OCI-LY7 (cell line): ENCODE data around the gene EIF5A2. TPM values are rescaled to one million over a fixed set of nuclear protein-coding genes. Genes with fewer than 3 reads are reported as not detected.
A peak's percentile ranks its signal among the peaks of the same experiment; 100 is the strongest.

Source experiments
- BruUV-seq: library from RNA; stranded (reverse); fragments of 400-500 nt; replicated peaks from 2 replicates; lab custom pipeline; 2021; lab: Mats Ljungman, UMichigan
- CTCF ChIA-PET: fragments of 300-600 bp; sonication (Branson Sonifier 250); formaldehyde crosslinking; loops from one replicate; lab custom pipeline; 2022; ENCODE audit warnings: antibody characterized with exemption; ENCODE audit not compliant: unreplicated experiment; lab: Charles Lee
- POLR2A ChIA-PET: fragments of 300-600 bp; sonication (Branson Sonifier 250); formaldehyde crosslinking; loops from one replicate; lab custom pipeline; 2022; ENCODE audit warnings: antibody characterized with exemption; lab: Charles Lee
- DNase-seq: peaks from one replicate; pipeline ENCODE4 v3.0.0-alpha.2; 2015; ENCODE audit warnings: low spot score
- H2AFZ ChIP-seq: fragments of 200-600 bp; sonication (generic), shearing (Covaris generic); 2 replicates; pipeline ENCODE4 v1.6.1; 2014; ENCODE audit warnings: mild to moderate bottlenecking, antibody characterized with exemption, low read length, moderate library complexity
- H3K27ac ChIP-seq: fragments of 200-600 bp; sonication (generic); 2 replicates; pipeline ENCODE4 v1.5.1; 2014; ENCODE audit warnings: mixed run types, low read depth, mild to moderate bottlenecking, moderate library complexity, low read length, inconsistent platforms; ENCODE audit not compliant: poor library complexity, severe bottlenecking
- H3K36me3 ChIP-seq: fragments of 200-600 bp; sonication (generic); 2 replicates; pipeline ENCODE4 v1.6.1; 2014; ENCODE audit warnings: mild to moderate bottlenecking, antibody characterized with exemption, low read length, moderate library complexity, mixed read lengths; ENCODE audit not compliant: insufficient read depth
- H3K4me1 ChIP-seq: fragments of 200-600 bp; sonication (generic); 2 replicates; pipeline ENCODE4 v1.5.1; 2014; ENCODE audit warnings: mild to moderate bottlenecking, low read length; ENCODE audit not compliant: insufficient read depth, poor library complexity, severe bottlenecking
- H3K4me2 ChIP-seq: fragments of 200-600 bp; sonication (generic); 2 replicates; pipeline ENCODE4 v1.6.1; 2014; ENCODE audit warnings: mild to moderate bottlenecking, low read length
- H3K4me3 ChIP-seq: fragments of 200-600 bp; sonication (generic); 2 replicates; pipeline ENCODE4 v1.5.1; 2014; ENCODE audit warnings: mild to moderate bottlenecking, low read depth, low read length; ENCODE audit not compliant: poor library complexity, severe bottlenecking
- H3K79me2 ChIP-seq: fragments of 200-600 bp; sonication (generic); 2 replicates; pipeline ENCODE4 v1.6.1; 2016; ENCODE audit warnings: low read depth, mild to moderate bottlenecking, low read length, moderate library complexity, mixed read lengths; ENCODE audit not compliant: insufficient read depth
- H3K9me2 ChIP-seq: fragments of 200-600 bp; sonication (generic); 2 replicates; pipeline ENCODE4 v1.6.1; 2016; ENCODE audit warnings: mild to moderate bottlenecking, low read length, mixed read lengths; ENCODE audit not compliant: insufficient read depth
- H3K9me3 ChIP-seq: fragments of 200-600 bp; sonication (generic); 2 replicates; pipeline ENCODE4 v1.6.1; 2014; ENCODE audit warnings: mild to moderate bottlenecking, mixed run types, low read length, mixed read lengths
- H4K20me1 ChIP-seq: fragments of 200-600 bp; sonication (generic); 2 replicates; pipeline ENCODE4 v1.6.1; 2014; ENCODE audit warnings: mild to moderate bottlenecking, antibody characterized with exemption, low read length, moderate library complexity, mixed read lengths; ENCODE audit not compliant: insufficient read depth
- CTCF ChIP-seq: fragments of 200-600 bp; sonication (generic); conservative IDR thresholded peaks from 2 replicates; pipeline ENCODE4 v1.5.1; 2014; ENCODE audit warnings: mild to moderate bottlenecking, antibody characterized with exemption, low read length, moderate library complexity, mixed read lengths
- EZH2phosphoT487 ChIP-seq: fragments of 200-600 bp; sonication (generic); IDR thresholded peaks from 2 replicates; pipeline ENCODE4 v1.6.1; 2018; ENCODE audit warnings: low read depth, borderline replicate concordance, mild to moderate bottlenecking, mixed run types, antibody characterized with exemption, low read length, moderate library complexity, mixed read lengths
- intact Hi-C: fragments of 100-400 bp; cut with micrococcal nuclease; formaldehyde crosslinking; loops from one replicate; pipeline ENCODE4 v1.10.0; 2022; ENCODE audit not compliant: unreplicated experiment
- total RNA-seq, 2 experiments: library from RNA; depleted of rRNA in 1 of 2; stranded (reverse); fragments of >200 nt in 1 of 2; shearing (Covaris generic) in 1 of 2; gene quantifications; 2 replicates each; pipeline ENCODE4 v1.2.3, GENCODE V29; 2014 to 2022

Gene EIF5A2
- total RNA-seq, 2 experiments from 2014 or later, result 3.1 to 21.9 TPM

- TF ChIP-seq CTCF (no peak), EZH2phosphoT487 (no peak)
- POLR2A ChIA-PET, result interaction anchor here (0.6 to 2.5 kb wide), 5 partner anchors 10 to 53 kb away, joined by 3 to 19 read pairs (median 3); no protein-coding TSS in a partner anchor
- Histone ChIP-seq H3K36me3 (peaks cover 55% of the 10 kb centered on the region), H3K79me2 (peaks cover 41% of the 10 kb centered on the region), H3K4me1 (peaks cover 27% of the 10 kb centered on the region), H2AFZ (no peak overlapping the region), H4K20me1 (peaks cover 14% of the 10 kb centered on the region), H3K4me2 (peak overlapping the region; percentile 73), H3K9me3 (no peaks in the 10 kb centered on the region), H3K9me2 (no peaks in the 10 kb centered on the region), H3K27ac (peak overlapping the region; percentile 90), H3K4me3 (peak overlapping the region; percentile 97)
- CTCF ChIA-PET, result no interaction called here
- intact Hi-C loops, result loop anchor here (5.0 kb wide), 2 partner anchors 234 to 509 kb away; partner anchors contain the start of gene SKIL
- BruUV-seq, result no TSS peak
- no peak for DNase-seq
These were observed 41.9 kb downstream of the EIF5A2 start for GRCh38 chr3:170866499-170866898.

- Histone ChIP-seq H4K20me1 (peaks cover 14% of the 10 kb centered on the region), H3K9me3 (no peaks in the 10 kb centered on the region), H3K79me2 (peaks cover 40% of the 10 kb centered on the region), H3K4me2 (no peak overlapping the region), H2AFZ (no peak overlapping the region), H3K36me3 (peaks cover 55% of the 10 kb centered on the region), H3K27ac (peak overlapping the region; percentile 30), H3K4me3 (no peak overlapping the region), H3K4me1 (peaks cover 20% of the 10 kb centered on the region), H3K9me2 (no peaks in the 10 kb centered on the region)
- POLR2A ChIA-PET, result interaction anchor here (0.9 to 2.5 kb wide), 3 partner anchors 10 to 512 kb away, joined by 3 to 19 read pairs (median 3); no protein-coding TSS in a partner anchor
- intact Hi-C loops, result loop anchor here (5.0 kb wide), 2 partner anchors 233 to 508 kb away; partner anchors contain the start of gene SKIL
- no peak for DNase-seq
- CTCF ChIA-PET, result no interaction called here
- BruUV-seq, result no TSS peak
- no peak for TF ChIP-seq CTCF
- TF ChIP-seq EZH2phosphoT487, result no peak
These were observed 43.0 kb downstream of the EIF5A2 start for GRCh38 chr3:170865209-170866094.
